PFSK-1 (cell line): ENCODE measurements around the gene DISC1.

Experiments
- POLR2AphosphoS5 ChIP-seq: IDR thresholded peaks from 2 replicates; pipeline ENCODE4 v1.6.1; 2012; ENCODE audit warnings: low read depth, mild to moderate bottlenecking, control low read depth, low read length, moderate library complexity
- REST ChIP-seq, 2 experiments: IDR thresholded peaks; 2 replicates each; pipeline versions ENCODE4 v1.6.1 to v1.8.0; 2011 to 2012; ENCODE audit warnings: low read depth in 2 of 2, low read length in 2 of 2, control low read depth in 1 of 2, inconsistent platforms in 1 of 2, mild to moderate bottlenecking in 1 of 2, moderate library complexity in 1 of 2; ENCODE audit not compliant: insufficient read depth in 1 of 2
- SIN3A ChIP-seq: IDR thresholded peaks from 2 replicates; pipeline ENCODE4 v1.6.1; 2012; ENCODE audit warnings: mild to moderate bottlenecking, low read length, moderate library complexity, borderline replicate concordance; ENCODE audit not compliant: insufficient read depth

- TF ChIP-seq POLR2AphosphoS5 = no peak
- TF ChIP-seq REST (IDR thresholded peaks at IDR 0.05; ENCODE audit: insufficient read depth in 1 of 2, low read depth in 2 of 2, low read length in 2 of 2) = no peak
- no peak for TF ChIP-seq SIN3A
Observed at GRCh38 chr1:231715816-231716722, 89.5 kb downstream of the DISC1 start.
